Loucy (cell line): Measurements from ENCODE around the gene TXNDC16.

ENCODE experiments used
- EZH2phosphoT487 ChIP-seq: fragments of 200-600 bp; IDR thresholded peaks from 2 replicates; pipeline ENCODE4 v1.6.1; 2018; ENCODE audit warnings: antibody characterized with exemption, mild to moderate bottlenecking, moderate library complexity, borderline replicate concordance
- TF ChIP-seq, protein P1 (sequence below): fragments of 200-600 bp; sonication (generic); conservative IDR thresholded peaks from 2 replicates; pipeline ENCODE4 v1.5.1; 2014; ENCODE audit warnings: mild to moderate bottlenecking, antibody characterized with exemption, low read length

DNA sequence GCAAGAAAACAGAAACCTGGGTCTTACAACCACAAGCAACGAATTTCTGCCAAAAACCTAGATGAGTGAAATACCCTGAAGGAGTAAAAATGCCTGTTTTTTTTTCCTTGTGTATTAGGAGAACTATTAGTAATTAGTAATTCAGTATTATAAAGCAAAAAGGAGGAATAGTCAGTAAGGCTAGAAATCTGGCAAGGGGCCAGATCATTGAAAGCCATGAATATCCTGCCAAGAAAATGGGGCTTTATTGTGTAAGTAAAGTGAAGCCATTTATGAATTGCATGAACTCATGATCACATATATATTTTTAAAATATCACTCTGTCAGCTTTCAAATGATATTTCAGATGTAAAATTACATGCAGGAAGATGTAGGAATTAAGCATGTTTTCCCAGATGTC, 57.9 kb downstream of the TXNDC16 start:
- TF ChIP-seq, protein P1, sequence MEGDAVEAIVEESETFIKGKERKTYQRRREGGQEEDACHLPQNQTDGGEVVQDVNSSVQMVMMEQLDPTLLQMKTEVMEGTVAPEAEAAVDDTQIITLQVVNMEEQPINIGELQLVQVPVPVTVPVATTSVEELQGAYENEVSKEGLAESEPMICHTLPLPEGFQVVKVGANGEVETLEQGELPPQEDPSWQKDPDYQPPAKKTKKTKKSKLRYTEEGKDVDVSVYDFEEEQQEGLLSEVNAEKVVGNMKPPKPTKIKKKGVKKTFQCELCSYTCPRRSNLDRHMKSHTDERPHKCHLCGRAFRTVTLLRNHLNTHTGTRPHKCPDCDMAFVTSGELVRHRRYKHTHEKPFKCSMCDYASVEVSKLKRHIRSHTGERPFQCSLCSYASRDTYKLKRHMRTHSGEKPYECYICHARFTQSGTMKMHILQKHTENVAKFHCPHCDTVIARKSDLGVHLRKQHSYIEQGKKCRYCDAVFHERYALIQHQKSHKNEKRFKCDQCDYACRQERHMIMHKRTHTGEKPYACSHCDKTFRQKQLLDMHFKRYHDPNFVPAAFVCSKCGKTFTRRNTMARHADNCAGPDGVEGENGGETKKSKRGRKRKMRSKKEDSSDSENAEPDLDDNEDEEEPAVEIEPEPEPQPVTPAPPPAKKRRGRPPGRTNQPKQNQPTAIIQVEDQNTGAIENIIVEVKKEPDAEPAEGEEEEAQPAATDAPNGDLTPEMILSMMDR: no peak
- TF ChIP-seq EZH2phosphoT487: no peak
